Left colon (tissue), 2 donors: ENCODE results near the gene CDCA3. TPM values are rescaled to one million over a fixed set of nuclear protein-coding genes. Genes with fewer than 3 reads are reported as not detected.

Source experiments
- ATAC-seq: fragments of 200-7000 bp; cut with Tn5 transposase; one replicate; pipeline ENCODE4 v1.9.1; 2020; ENCODE audit warnings: mild to moderate bottlenecking, moderate library complexity
- DNase-seq, 2 donors: peaks; one replicate each; pipeline ENCODE4 v3.0.0-alpha.2; 2020
- intact Hi-C, 2 donors: fragments of 100-400 bp; cut with DNase I in 1 of 2; cut with micrococcal nuclease in 1 of 2; formaldehyde crosslinking; loops; one replicate each; pipeline versions ENCODE4 v1.11.2 to v1.14.0; 2022; cut with DNase I, micrococcal nuclease
- total RNA-seq, 2 donors: library from RNA; stranded (reverse); fragmentation: NEBNext Ultra II Directional; extraction: Animal tissue kit (Norgen Biotek cat#: 25700); gene quantifications; one replicate each; pipeline ENCODE4 v1.2.1, GENCODE V29; 2021
- donor health status: DM: no; HTN: no; CAD: no.
- donor health status: DM: yes; HTN: yes; CAD: no.

The CDCA3 gene
- total RNA-seq, 2 donors from 2014 or later, result 4.4 to 10.5 TPM

DNA sequence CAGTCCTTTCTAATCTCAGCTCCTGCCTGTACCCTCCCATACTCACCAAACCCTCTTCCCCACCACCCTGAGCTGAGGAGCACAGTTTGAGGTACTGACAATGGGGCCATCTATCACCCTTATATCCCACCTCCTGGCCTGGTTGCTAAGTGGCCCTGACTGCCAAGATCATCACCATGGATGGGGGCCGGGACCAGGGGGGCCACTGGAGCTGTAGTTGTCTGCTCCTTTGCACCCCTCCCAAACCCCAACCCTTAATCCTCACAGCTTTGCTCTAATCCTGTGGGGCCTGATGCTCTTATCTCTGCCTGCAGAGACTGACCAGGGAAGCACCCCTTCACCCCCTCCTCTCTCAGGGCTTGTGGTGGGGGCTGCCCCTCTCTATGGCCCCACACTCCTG, 10.8 kb downstream of the CDCA3 start:
- intact Hi-C loops, result no loop called here
- DNase-seq (no peak), ATAC-seq (no peak)

- ATAC-seq, result peak; percentile 19
- peak; percentile 56 to 61 for DNase-seq
- intact Hi-C loops, result no loop called here
Observed at GRCh38 chr12:6839482-6840201, 11.4 kb downstream of the CDCA3 start.

DNA sequence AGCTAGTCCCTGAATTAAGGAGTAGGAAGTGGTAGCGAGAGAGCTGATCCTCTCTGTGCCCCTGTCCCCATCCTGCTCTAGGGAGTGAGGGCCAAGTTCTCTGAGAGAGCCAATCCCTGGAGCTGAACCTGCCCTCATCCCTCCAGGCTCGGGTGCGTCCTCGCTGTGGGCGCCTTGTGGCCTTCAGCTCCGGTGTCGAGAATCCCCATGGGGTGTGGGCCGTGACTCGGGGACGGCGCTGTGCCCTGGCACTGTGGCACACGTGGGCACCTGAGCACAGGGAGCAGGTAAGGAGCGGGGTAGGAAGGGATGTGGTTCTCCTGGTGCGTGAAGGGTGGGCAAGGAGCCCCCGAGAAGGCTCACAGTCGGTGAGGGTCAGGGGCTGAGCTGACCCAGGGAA, 12.2 kb downstream of the CDCA3 start:
- DNase-seq (no peak), ATAC-seq (no peak)
- intact Hi-C loops, result no loop called here

- DNase-seq, result no peak
- intact Hi-C loops, result no loop called here
- no peak for ATAC-seq
Observed at GRCh38 chr12:6837370-6838060, 13.6 kb downstream of the CDCA3 start.

GRCh38 chr12:6836851-6837250, 14.2 kb downstream of the CDCA3 start:
- intact Hi-C loops, result no loop called here
- ATAC-seq, result no peak
- no peak for DNase-seq

- intact Hi-C loops, result no loop called here
- ATAC-seq, result no peak
- no peak for DNase-seq
Observed at GRCh38 chr12:6834873-6835272, 16.2 kb downstream of the CDCA3 start.

DNA sequence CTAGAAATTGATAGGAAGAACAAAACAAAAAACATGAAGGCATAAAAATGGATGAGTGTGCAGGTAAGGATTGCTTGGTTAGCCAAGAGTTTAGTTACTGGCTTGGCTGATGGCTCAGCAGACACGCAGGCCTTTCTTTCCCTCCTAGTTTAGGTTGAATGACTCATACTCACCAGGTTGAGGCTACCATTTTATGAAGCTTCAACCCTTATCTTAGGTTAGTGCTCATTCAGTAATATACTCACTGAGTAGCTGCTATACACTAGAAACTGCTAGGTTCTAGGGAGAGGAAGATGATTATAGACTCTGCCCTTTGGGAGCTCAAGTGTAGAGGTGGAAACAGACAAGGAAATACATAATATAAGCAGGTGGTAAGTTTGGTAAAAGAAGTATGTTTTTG, 16.8 kb downstream of the CDCA3 start:
- DNase-seq, result no peak
- no peak for ATAC-seq
- intact Hi-C loops, result no loop called here

DNA sequence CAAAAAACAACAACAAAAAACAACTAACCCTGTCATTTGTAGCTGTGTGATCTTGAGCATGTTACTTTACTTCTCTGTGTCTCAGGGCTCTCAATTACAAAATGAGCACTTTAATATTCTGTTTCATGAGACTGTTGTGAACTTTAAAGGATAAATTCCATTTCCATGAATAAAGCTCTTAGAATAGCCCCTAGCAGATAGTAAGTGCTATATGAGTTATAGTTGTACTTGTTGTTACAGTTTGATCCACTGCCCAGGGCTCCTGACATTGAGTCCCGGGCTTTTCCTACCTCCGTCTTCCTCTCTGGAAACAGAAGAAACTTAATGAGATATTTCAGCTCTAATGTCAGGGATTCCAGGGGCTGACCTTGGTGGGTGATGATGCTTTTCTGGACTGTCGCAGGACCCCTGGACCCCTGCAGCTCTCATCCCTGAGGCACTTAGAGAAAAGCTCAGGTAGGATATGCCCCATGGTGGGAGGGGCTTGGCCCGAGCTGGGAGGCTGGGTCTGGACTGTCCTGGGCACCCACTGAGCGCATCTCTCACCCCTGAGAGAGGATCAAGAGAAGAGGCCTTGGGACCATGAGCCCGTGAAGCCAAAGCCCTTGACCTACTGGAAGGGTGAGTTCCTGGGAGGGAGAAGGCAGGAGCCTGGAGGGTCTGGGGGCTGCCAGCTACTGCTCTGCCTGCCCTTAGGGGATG, 17.7 kb downstream of the CDCA3 start:
- ATAC-seq (no peak), DNase-seq (no peak)
- intact Hi-C loops, result no loop called here

DNA sequence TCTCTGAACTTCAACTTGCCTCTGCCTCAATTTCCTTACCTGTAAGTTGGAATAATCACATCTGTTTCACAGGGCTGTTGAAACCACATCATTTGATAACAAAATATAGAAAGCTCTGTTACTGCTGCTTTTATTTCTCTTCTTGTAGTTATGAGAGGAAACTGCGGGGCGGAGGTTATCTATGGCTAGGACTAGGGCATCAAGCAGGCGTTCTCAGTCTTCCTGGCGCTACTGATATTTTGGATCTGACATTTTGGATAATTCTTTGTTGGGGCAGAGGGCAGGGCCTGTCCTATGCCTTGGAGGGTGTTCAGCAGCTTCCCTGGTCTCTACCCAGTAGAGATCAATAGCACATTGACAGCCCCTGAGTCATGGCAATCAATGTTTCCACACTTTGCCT, 19.0 kb downstream of the CDCA3 start:
- intact Hi-C loops, result no loop called here
- no peak for ATAC-seq
- no peak for DNase-seq

GRCh38 chr12:6831450-6831995, 19.6 kb downstream of the CDCA3 start:
- intact Hi-C loops, result no loop called here
- no peak for DNase-seq
- no peak for ATAC-seq

- ATAC-seq, result no peak
- no peak for DNase-seq
- intact Hi-C loops, result no loop called here
Observed at GRCh38 chr12:6830999-6831398, 20.1 kb downstream of the CDCA3 start.

DNA sequence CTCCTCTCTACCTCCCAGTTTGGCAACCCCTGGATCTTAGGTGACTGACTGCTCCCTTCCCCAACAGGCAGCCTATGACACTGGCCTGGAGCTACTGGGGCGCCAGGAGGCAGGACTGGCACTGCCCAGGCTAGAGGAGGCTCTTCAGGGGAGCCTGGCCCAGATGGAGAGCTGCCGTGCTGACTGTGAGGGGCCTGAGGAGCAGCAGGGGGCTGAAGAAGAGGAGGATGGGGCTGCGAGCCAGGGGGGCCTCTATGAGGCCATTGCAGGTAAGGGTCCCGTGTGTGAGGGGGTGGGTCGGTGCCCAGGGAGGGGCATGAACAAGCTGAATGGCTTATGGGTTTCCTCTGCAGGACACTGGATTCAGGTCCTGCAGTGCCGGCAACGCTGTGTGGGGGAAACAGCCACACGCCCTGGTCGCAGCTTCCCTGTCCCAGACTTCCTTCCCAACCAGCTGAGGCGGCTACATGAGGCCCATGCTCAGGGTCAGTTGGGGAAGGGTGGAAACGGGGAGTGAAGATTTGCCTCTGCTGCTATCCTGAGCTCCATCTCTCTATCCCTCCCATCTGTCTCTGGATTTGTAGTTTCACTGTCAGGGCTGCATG, 20.7 kb downstream of the CDCA3 start:
- ATAC-seq (no peak), DNase-seq (no peak)
- intact Hi-C loops, result no loop called here

DNA sequence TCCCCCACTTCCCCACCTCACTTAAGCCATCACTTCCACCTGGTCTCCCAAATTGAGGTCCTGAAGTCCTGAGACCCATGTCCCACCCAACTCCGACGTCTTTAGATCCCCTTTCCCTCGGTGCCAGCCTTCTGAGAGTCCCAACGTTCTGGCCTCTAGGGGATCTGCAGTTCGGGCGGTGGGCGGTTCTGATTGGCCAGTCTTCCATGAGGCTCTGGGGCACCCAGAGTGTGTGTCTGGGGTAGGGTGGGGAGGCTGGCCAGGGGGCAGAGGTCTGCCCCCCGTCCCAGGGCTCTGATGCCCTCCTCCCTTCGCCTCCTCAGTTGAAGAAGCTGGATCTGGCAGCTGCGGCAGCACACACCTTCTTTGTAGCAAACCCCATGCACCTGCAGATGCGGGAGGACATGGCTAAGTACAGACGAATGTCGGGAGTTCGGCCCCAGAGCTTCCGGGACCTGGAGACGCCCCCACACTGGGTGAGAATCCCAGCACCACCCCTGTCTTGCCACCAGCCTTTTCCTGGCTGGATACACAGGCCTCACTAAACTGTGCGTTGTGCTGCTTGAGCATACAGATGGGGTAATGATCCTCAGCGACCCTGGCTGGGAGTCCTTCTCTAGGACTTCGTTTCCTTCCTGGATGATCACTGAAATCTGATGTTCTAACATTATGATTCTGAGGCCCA, 21.4 kb downstream of the CDCA3 start:
- intact Hi-C loops, result loop anchor here (5.0 to 10.0 kb wide), 2 partner anchors 75 to 92 kb away; partner anchors contain the start of gene MLF2 (in 1 of the 2)
- peak; percentile 4 for ATAC-seq
- DNase-seq, result no peak

GRCh38 chr12:6828781-6829535, 22.1 kb downstream of the CDCA3 start:
- ATAC-seq (peak; percentile 31), DNase-seq (peak; percentile 57 to 58)
- intact Hi-C loops, result loop anchor here (5.0 to 10.0 kb wide), 2 partner anchors 74 to 92 kb away; partner anchors contain the start of gene MLF2 (in 1 of the 2)

DNA sequence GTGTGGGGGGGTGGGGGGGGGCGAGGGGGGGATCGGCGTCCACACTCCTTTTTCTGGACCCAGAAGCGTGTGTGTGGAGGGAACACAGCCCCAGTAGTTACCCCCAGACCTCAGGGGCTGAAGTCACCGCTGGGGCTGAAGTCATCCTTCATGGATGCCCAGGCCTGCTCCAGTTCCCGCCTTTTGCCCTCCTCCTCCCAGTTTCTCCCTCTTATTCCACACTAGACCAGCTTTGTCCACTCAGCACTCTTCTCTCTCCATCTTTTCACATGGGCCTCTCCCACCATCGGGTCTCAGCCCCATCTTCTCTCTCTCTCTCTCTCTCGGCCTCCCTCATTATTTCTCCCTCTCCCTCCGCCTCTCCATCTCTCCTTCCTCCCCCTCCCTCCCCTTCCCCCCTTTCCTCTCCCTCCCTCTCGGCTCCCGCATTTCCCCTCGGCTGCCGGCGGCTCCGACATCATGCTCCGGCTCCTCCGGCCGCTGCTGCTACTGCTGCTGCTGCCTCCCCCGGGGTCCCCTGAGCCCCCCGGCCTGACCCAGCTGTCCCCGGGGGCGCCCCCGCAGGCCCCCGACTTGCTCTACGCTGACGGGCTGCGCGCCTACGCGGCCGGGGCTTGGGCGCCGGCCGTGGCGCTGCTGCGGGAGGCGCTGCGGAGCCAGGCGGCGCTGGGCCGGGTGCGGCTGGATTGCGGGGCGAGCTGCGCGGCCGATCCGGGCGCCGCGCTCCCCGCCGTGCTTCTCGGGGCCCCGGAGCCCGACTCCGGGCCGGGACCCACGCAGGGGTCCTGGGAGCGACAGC, 22.9 kb downstream of the CDCA3 start, which contains the start of gene P3H3:
Gene P3H3 (plus strand): TSS at position 426 of the 799 bp plus-strand sequence. CDS start 34 bp downstream, at position 460.
- DNase-seq (no peak), ATAC-seq (peak; percentile 39)
- intact Hi-C loops, result loop anchor here (5.0 to 10.0 kb wide), 2 partner anchors 73 to 91 kb away; partner anchors contain the start of gene MLF2 (in 1 of the 2)

DNA sequence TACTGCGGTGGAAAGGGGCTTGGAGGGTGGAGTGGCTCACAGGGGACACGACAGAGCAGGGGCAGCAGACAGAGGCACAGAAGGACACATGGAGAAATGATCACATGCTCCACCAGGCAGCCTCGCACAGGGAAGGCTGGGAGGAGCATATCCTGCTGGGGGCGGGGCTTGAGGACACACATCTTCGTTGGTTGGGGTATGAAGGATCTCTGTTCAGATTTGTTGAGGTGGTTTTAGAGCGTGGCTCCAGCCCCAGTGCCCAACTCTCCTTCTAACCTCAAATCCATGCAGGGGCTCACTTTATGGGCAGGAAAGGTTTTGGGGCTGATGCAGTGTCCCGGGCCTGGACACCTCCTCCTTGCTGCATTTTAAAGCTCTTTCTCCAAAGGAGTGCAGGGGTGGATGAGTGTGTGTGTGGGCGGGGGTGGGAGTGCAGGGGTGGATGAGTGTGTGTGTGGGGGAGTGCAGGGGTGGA, 23.6 kb downstream of the CDCA3 start:
- ATAC-seq, result peak; percentile 48
- intact Hi-C loops, result loop anchor here (5.0 to 10.0 kb wide), 2 partner anchors 73 to 90 kb away; partner anchors contain the start of gene MLF2 (in 1 of the 2)
- DNase-seq, result peak; percentile 83
